KG1 (cell line): ENCODE results near the gene CFAP119.
A peak's percentile ranks its signal among the peaks of the same experiment; 100 is the strongest.
"Not testable (repeated sequence)": the region's sequence is repeated elsewhere in the genome, so short reads cannot be mapped to it uniquely, and the experiment has no call there.

Experiments
- DNase-seq: peaks from one replicate; lab custom pipeline; 2025; lab: John Stamatoyannopoulos, UW

Gene CFAP119

DNA sequence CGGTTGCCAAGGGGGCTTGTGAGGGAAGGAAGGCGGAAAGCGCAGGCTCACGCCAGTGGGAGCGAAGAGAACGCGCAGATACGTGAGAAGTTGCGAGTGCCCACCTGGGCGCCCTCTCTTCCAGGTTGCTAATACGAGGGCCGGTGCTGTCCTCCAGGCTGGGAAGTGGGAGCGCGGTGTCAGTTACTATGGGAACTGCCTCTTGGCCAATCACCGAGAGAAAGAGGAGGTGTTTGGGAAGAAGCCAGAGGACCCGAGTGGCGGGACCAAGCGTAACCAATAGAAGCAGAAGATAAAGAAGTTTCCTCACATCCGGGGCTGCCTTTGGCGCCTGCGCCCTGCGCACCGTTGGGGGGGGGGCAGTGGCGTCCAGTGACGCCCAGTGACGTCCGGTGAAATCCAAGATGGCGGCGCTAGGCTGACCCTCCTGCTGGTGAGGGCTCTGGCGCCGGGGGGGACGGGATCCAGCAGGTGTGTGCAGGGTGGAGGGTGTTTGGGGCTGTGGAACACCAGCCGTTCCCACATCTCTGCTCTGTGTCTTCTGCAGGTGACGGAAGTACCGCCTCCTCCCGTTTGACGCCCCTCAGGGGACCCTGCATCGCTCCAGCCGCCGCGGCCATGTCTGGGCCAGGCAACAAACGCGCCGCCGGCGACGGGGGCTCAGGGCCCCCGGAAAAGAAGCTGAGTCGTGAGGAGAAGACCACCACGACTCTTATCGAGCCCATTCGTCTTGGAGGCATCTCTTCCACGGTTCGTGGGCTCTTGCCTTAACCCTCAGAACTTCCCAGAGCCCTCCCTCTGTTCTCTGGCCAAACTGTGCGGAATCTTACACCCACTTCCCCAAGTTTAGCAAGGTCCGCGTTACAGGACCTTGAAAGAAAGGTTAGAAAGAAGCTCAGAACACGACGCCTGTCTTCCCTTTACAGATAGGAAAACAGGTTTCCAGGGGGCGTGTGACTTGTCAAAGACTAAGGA is at the start of gene CFAP119, which contains the start of gene RNF40:
Gene CFAP119 (minus strand): TSS at position 135 of the 975 bp plus-strand sequence. CDS start 314 bp downstream, outside the sequence.
Gene RNF40 (plus strand): TSS at position 395 of the 975 bp plus-strand sequence. CDS start 224 bp downstream, at position 619.
- DNase-seq = peak; percentile 95

DNA sequence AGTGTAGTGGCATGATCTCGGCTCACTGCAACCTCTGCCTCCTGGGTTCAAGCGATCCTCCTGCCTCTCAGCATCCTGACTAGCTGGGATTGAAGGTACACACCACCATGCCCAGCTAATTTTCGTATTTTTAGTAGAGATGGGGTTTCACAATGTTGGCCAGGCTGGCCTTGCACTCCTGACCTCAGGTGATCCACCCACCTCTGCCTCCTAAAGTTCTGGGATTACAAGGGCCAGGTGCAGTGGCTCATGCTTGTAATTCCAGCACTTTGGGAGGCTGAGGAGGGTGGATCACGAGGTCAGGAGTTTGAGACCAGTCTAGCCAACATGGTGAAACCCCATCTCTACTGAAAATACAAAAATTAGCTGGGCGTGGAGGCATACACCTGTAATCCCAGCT is 47.8 kb upstream of the CFAP119 start:
- DNase-seq = not testable (repeated sequence)

DNA sequence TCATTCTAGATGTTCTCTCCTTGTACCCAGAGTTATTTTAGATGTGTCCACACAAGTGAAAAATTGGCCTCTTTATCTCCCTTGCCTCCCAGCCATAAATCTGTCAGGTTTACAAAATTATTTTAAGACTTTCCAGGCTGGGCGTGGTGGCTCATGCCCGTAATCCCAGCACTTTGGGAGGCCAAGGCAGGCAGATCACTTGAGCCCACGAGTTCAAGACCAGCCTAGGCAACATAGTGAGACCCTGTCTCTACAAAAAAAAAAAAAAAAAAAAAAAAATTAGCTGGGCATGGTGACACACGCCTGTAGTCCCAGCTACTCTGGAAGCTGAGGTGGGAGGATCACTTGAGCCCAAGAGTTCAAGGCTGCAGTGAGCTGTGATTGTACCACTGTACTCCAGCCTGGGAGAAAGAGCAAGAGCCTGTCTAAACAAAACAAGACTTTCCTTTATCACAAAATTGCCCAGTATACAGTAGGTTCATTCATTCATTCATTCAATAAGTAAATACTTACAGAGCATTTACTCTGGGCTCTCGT is 47.1 kb upstream of the CFAP119 start:
- not testable (repeated sequence) for DNase-seq

DNA sequence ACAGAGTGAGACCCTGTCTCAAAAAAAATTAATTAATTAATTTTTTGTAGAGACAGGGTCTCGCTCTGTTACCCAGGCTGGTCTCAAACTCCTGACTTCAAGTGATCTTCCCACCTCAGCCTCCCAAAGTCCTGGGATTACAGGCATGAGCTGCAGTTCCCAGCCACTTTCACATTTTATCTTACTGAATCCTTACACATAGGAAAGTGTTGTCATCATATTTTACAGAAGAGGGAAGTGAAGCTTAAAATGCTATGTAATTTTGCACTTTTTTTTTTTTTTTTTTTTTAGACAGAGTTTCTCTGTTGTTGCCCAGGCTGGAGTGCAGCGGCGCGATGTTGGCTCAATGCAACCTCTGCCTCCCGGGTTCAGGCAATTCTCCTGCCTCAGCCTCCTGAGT is 46.3 kb upstream of the CFAP119 start:
- DNase-seq = no peak

DNA sequence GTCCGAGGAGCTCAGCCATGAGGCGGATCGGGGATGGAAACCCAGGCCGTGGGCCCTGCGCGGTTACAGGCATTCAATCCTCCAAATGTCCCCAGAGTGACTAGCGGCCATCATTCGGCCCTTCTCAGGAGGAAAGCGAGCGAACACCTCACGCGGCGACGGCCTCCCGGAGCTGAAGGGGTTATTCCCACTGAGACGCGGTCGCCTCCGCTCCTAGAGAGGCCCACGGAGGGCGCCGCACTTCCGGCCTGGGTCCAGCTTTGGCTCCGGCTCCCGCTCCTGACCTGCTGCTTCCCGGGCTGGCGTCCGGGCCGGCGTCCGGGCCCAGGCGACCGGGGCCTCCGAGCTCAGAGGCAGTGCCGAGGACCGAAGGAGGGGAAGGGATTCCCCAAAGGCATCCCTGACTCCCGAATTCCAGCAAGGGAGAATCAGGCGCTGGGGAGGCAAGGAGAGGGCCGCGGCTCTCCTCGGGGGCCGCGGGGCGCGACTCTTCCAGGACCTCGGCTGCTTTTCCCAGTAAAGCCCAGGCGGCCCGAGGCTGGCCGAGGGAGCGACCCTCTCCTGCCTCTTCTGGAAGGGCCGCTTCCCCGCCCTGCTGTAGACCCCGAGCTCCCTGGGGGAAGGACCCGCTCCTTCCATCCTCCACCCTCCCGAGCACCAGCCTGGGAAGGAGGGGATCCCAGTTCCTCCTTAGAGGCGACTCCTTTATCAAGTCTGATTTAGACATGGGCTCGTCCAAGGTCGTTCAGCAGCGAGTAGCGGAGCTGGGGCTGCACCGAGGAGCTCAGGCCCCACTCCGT is 43.7 kb upstream of the CFAP119 start:
- DNase-seq = no peak

DNA sequence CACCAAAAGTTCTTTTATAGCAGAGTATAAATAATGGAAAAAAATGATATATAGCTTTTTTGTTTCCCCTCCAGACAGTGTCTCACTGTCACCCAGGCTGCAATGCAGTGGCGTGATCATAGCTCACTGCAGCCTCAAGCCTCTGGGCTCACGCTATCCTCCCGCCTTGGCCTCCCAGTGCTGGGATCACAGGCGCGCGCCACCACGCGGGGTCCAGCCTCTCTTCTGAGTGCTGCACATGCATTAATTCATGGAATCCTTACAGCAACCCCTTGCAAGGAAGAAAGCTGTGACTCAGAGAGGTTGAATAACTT is 43.2 kb upstream of the CFAP119 start:
- DNase-seq = no peak

DNA sequence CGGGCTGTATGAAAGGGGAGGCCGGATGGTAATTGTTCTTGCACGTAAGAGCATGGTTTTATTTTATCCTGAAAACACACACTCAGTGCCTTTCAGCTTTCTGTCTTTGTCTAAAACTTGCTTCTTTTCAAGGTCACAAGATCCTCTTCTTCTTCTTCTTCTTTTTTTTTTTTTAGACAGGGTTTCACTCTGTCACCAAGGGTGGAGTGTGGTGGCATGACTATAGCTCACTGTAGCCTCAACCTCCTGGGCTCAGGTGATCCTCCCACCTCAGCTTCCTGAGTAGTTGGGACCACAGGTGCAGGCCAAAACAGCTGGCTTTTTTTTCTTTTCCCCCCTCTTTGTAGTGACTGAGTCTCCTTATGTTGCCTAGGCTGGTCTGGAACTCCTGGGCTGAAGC is 41.1 kb upstream of the CFAP119 start:
- no peak for DNase-seq

DNA sequence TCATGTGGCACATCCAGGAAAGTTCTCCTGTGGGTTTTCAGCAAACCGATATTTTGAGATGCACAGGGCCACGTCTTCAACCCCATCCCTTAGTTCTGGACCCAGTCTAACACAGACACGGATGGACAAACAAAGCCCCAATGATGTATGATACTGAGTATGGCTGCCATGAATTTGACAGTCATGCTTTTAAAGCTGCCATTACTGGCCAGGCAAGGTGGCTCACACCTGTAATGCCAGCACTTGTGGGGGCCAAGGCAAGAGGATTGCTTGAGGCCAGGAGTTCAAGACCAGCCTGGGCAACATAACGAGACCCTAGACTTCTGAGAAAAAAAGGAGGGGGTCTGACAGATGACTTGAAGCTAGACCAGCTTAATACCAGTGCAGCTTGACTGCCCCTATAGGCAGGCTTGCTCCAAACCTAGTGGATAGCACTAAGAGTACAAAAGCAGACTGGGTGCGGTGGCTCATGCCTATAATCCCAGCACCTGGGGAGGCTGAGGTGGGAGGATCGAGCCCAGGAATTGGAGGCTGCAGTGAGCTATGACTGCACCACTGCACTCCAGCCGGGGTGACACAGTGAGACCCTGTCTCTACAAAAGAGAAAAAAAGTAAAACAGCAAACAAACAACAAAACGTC is 35.9 kb upstream of the CFAP119 start:
- no peak for DNase-seq

DNA sequence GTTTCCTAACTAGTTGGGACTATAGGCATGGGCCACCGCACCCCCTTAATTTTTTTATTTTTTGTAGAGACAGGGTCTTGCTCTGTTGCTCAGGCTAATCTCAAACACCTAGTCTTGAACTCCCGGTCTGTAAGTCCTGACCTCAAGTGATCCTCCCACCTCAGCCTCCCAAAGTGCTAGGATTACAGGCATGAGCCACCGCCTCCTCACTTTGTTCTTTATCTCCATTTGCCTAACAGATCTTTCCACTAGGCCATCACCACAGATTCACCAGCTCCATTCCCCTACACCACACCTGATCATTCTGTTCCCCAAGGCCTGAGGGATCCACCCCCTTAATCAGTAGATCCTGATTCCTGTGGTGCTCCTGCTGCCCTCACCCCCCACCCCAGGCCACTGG is 32.8 kb upstream of the CFAP119 start:
- no peak for DNase-seq

DNA sequence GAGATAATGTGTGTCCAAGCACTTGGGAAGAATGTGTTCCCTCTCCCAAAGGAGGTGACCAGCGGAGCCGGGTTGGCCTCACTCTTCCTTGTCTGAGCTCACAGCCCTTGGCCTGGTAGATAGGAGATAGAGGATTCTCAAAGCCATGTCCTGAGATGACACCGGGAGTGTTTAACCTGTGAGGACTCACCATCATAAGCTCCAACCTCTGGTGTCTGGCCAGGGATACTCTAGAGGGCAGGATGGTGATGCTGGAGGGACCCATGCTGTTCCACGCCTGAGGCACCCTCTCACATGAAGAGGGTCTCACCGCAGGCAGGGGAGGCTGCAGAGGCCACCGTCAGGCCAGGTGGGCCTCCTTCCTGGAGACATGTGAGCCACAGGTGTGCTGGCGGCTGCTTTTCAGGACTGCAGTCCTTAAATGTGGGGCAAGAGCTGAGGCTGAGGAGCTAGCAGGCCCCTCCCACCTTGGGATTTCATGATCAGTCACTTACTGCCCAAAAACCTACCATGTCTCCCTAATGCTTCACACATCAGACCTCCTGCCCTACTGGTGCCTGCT is 31.7 kb upstream of the CFAP119 start:
- no peak for DNase-seq

DNA sequence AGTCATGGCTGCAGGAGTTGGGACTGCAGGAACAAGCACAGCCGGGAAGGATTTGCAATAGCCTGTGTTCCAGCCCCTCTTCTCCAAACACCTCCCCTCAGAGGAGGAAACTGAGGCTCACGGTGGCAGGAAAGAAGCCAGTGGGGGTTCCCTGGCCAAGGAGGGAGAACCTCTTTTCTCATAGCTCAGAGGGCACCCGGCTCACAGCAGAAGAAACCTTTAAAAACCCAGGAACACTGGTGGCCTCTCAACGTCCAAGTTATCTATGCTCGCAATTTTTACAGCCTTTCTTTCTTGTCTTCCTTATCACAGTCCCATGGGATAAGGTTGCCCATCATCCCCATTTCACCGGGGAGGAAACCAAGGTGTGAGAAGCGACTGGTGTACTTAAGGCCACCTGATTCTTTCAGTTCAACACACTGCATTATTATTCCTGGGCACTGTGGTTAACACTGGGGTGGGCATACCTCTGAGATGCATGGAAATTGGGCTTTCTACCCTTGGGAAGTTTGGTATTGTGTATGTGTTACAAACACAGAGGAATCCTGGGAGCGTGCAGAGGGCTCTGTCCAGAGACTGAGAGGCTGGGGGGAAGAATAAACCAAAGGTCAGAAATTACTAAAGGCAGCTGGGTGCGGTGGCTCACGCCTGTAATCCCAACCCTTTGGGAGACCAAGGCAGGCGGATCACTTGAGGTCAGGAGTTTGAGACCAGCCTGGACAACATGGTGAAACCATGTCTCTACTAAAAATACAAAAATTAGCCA is 25.9 kb upstream of the CFAP119 start:
- no peak for DNase-seq

DNA sequence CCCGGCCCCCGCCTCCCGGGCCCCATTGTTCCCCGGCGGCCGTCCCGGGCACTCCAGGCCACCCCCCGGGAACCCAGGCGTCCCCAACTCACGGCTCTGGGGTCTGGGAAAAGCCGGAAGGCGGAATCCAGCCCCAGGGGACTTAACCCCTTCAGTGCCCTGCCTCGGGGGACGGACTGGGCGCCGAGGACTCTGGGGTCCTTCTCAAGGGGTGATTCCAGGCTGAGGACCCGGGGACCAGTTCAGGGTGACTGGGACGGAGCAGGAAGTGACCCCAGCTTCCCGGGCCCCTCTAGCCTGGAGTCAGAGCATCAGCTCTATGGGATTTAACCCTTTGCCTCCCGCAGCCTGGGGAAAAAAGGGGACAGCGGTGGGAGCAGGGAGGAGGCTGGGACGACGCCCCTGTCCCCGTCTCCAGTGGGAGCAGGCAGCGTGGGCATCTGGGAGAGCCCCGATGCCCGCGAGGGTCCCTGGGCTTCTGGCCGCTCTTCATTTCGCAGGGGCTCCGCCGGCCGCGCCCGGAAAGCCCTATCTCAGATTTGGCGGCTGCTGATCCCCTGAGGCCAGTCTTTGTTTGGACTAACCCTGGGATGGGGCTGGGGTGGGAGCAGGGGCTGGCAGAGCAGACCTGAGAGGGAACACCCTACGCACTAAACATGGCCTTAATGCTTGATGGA is 25.2 kb upstream of the CFAP119 start, which contains the start of gene ZNF629:
Gene ZNF629 (minus strand): TSS at position 270 of the 677 bp plus-strand sequence. CDS start 2,723 bp downstream, outside the sequence.
- DNase-seq = no peak

DNA sequence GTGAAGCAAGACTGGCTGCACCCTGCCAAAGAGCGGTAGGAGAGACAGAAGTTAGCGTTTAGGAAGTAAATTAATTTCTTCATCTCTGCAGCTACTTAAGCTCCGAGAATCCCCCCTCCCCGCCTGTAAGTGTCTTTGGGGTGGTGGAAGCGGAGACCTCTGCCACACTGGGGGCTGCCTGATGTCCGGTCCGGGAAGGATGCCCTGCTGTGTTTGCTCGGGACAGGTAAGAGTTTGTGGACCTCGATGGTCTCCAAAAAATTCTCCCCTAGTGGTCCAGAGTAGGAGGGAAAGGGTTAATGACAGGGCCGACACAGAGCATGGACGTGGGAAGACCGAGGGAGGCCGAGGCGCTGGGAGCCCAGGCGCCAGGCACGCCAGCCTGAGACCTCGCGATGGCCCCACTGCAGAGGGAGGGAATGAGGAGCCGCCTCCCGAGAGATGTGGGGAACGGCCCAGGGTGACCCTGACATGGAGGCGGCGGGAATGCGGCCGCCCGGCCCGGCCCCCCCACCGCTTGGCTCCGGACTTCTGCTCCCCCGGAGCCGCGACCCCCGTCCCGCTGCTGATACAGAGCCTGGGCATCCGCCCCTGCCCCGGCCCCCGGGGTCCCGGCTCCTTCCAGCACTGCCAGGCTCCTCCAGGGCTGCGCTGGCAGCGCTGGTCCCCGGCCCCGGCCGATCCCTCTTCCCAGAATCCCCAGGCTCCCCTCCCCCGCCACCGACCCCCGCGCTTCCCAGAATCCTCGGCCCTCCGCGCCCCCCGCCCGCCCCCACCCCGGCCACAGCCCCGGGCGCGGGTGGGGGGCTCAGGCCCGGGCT is 24.5 kb upstream of the CFAP119 start:
- no peak for DNase-seq

DNA sequence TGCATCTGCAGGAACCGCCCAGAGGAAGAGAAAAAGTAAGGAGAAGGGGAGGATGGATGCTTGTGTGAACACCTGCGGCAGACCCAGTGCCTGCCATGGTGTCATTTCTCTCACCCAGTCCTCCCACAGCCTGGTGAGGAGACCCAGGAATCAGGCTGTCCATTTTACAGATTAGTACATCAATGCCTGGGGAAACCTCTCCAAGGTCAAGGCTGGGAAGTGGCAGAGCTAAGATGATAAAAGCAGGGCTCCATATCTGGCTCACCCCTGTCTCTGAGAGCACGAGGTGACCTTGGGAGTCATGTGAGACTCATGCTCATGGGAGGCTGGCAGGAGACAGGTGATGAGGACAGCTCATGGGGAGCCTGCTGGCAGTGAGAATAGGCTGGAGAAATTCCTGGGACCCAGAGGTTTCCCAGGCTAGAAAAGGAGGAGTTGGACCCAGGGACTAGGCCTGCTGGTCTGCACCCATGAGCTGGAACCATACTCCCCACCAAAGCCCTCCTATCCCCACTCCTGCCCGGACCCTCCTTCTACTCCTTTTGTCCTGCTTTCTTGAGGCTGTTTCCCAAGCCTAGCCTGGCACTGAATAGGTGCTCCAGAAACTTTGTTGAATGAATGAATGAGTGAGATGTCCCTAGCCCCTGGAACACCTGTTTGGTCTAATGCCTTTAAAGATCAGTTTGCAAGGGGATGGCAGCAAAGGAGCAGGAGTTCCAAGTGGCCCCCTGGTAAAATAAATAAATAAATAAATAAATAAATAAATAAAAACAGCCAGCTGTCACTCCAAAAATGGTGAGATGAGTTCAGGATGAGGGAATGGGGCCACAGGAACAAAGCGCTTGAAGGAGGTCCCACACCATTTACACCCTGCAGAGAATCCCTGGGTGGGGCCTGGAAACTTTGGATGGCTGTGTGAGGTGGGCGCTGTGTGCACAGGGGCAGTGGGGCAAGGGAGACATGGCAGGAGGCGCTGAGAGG is 23.6 kb upstream of the CFAP119 start:
- no peak for DNase-seq

DNA sequence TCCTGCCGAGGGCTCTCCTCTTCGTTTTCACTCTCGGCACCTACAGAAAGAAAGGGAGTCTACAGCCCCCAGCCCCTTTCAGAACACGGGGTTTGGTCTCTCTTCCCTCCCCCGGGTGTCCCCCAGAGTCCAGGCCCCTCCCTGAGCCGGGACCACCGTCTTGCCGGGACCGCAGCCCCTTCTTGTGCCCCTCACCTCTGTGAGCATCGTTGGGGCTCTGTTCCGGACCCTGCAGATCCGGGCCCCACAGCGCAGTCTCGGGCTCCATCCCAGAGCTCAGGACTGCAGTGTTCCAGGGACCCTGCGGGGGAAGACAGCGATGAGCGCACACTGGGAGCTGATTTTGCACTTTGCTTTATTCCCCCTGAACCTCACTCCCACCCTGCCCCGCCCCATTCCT is 22.4 kb upstream of the CFAP119 start:
- no peak for DNase-seq

DNA sequence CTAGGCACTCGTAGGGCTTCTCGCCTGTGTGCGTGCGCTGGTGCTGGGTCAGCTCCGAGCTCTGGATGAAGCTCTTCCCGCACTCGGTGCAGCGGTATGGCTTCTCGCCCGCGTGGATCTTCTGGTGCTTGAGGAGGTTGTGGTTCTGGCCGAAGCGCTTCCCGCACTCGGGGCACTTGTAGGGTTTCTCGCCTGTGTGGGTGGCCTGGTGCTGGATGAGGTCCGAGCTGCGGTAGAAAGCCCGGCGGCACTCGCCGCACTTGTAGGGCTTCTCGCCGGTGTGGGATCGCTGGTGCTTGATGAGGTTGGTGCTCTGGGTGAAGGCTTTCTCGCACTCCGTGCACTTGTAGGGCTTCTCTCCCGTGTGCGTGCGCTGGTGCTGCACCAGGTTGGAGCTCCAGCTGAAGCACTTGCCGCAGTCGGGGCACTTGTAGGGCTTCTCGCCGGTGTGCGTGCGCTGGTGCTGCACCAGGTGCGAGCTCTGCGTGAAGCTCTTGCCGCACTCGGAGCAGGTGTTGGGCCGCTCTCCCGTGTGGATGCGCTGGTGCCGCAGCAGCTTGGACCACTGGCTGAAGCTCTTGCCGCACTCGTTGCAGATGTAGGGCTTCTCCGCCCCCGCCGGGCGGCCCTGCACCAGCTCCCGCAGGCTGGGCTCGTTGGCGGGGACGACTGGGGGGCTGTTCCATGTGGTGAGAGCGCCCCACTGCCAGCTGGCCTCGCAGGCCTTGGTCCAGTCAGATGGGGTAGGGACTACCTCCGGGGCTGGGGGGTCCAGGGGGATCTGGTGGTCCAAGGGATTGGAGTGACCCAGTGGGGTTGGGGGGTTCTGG is 21.6 kb upstream of the CFAP119 start:
- DNase-seq = no peak
